Measurements from ENCODE around the gene MED25. TPM values are rescaled to one million over a fixed set of nuclear protein-coding genes. Genes with fewer than 3 reads are reported as not detected.

The MED25 gene
- total RNA-seq, 1 experiment from 2014 or later: 89.7 TPM

DNA sequence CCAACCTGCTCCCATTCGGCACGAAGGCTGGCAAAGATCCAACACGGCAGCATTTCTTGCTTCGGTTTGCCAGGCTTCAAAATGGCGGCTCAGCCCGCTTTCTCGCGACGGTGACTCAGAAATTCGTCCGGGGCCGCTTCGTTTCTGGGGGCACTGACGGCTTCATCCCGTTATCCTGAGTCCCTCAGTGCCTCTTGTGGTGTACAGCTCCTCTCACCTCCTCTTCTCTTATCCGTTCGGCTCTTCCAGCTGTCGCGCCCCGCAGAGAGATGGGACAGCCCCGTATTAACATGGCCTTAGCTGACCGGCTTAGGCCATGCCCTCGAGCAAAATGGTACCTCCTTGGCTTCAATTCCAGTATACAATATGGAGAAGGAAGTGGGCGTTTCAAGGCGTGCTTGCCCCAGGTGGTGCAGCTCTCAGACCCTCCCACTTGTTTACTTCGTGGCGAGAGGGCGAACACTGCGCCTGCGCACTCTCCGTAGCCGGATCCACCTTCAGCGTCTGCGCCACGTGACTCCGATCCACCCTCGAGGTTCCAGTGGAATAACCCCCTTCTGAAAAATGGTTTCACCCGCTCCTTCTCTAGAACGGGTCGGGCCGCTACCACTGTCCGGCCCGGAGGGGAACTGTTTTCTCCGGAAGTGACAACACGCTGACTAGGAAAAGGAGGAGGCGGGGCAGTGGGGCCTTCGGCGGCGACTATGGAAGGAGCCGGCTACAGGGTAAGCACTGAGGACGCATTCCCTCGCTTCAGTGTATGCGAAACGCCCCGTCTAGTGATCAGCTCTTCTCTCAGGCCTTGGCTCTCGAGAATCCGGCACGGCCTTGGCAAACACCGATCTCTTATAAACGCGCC lies 59.2 kb downstream of the MED25 start, which contains the start of the genes AKT1S1 and TBC1D17:
Gene AKT1S1 (minus strand): TSS at position 336 of the 859 bp plus-strand sequence. CDS start 4,060 bp downstream, outside the sequence.
Gene TBC1D17 (plus strand): TSS at position 683 of the 859 bp plus-strand sequence. CDS start 22 bp downstream, at position 705.
- H3K27ac Mint-ChIP-seq (ENCODE audit: unreplicated experiment): no peak within 1 kb of the TSS
- H3K36me3 Mint-ChIP-seq (ENCODE audit: insufficient read depth, unreplicated experiment): peaks cover 5% of the 10 kb centered on the region
- peak; percentile 99 for DNase-seq
- intact Hi-C loops (cut with micrococcal nuclease; ENCODE audit: unreplicated experiment): no loop called here
- TF ChIP-seq, protein P1, sequence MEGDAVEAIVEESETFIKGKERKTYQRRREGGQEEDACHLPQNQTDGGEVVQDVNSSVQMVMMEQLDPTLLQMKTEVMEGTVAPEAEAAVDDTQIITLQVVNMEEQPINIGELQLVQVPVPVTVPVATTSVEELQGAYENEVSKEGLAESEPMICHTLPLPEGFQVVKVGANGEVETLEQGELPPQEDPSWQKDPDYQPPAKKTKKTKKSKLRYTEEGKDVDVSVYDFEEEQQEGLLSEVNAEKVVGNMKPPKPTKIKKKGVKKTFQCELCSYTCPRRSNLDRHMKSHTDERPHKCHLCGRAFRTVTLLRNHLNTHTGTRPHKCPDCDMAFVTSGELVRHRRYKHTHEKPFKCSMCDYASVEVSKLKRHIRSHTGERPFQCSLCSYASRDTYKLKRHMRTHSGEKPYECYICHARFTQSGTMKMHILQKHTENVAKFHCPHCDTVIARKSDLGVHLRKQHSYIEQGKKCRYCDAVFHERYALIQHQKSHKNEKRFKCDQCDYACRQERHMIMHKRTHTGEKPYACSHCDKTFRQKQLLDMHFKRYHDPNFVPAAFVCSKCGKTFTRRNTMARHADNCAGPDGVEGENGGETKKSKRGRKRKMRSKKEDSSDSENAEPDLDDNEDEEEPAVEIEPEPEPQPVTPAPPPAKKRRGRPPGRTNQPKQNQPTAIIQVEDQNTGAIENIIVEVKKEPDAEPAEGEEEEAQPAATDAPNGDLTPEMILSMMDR (IDR thresholded peaks at IDR 0.05; ENCODE audit: unreplicated experiment): no peak
- CTCF ChIA-PET: interaction anchor here (1.3 kb wide), 1 partner anchor 21 kb away, joined by 3 read pairs; no protein-coding TSS in a partner anchor
- H3K27me3 Mint-ChIP-seq (ENCODE audit: unreplicated experiment): no peaks in the 10 kb centered on the region
- H3K4me1 Mint-ChIP-seq (ENCODE audit: low read depth, unreplicated experiment): peaks cover 17% of the 10 kb centered on the region
- no TSS peak for BruUV-seq (replicated peaks)
- no peak within 1 kb of the TSS for H3K4me3 Mint-ChIP-seq (ENCODE audit: low read depth, unreplicated experiment)
- H3K9me3 Mint-ChIP-seq (ENCODE audit: low read depth, unreplicated experiment): no peaks in the 10 kb centered on the region

DNA sequence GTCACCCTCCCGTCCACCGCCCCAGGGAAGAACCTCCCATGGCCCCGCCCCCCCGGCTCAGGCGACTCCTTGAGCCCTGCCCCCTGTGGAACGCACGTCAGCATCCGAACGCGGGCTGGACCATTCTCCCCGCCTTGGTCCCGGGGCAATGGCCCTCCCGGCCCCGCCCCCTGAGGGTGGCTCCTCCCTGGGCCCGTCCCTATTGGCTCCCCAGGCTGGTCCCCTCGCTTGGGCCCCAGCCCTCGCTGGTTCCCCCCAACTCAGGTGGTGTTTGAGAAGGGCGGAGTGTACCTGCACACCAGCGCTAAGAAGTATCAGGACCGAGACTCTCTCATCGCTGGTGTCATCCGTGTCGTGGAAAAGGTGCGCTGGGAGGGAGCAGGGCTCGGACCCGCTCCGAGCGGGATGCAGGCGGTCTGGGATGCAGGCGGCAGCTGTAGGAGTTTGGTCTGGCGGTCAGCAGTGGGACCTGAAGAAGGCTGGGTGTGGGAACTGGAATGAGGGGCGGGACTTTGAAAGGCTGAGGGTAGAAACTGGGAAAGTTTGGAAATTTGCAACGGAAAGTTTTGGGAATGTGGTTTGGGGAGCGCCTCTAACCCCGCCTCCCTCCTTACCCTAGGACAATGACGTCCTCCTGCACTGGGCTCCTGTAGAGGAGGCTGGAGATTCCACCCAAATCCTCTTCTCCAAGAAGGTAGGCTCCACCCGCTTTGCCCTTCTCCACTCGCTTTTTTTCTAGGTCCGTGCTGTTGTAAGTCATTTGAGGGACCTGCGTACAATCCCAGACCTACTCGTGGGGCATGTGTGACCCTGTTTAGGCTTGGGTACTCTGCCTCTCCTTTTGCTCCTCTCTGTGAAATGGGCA lies 60.0 kb downstream of the MED25 start:
- Mint-ChIP-seq H3K27me3 (ENCODE audit: unreplicated experiment) (no peaks in the 10 kb centered on the region), H3K27ac (ENCODE audit: unreplicated experiment) (no peak overlapping the region), H3K4me1 (ENCODE audit: low read depth, unreplicated experiment) (peaks cover 17% of the 10 kb centered on the region), H3K4me3 (ENCODE audit: low read depth, unreplicated experiment) (no peak overlapping the region), H3K36me3 (ENCODE audit: insufficient read depth, unreplicated experiment) (no peaks in the 10 kb centered on the region), H3K9me3 (ENCODE audit: low read depth, unreplicated experiment) (no peaks in the 10 kb centered on the region)
- TF ChIP-seq, protein P1 (IDR thresholded peaks at IDR 0.05; ENCODE audit: unreplicated experiment): no peak
- CTCF ChIA-PET: interaction anchor here (1.4 kb wide), 1 partner anchor 9 kb away, joined by 3 read pairs; no protein-coding TSS in a partner anchor
- intact Hi-C loops (cut with micrococcal nuclease; ENCODE audit: unreplicated experiment): no loop called here
- peak; percentile 100 for DNase-seq
- no TSS peak for BruUV-seq (replicated peaks)

GRCh38 chr19:49878744-49879070 lies 60.6 kb downstream of the MED25 start:
- Mint-ChIP-seq H3K27me3 (ENCODE audit: unreplicated experiment) (no peaks in the 10 kb centered on the region), H3K36me3 (ENCODE audit: insufficient read depth, unreplicated experiment) (no peaks in the 10 kb centered on the region), H3K4me3 (ENCODE audit: low read depth, unreplicated experiment) (no peak overlapping the region), H3K4me1 (ENCODE audit: low read depth, unreplicated experiment) (peaks cover 17% of the 10 kb centered on the region), H3K9me3 (ENCODE audit: low read depth, unreplicated experiment) (no peaks in the 10 kb centered on the region), H3K27ac (ENCODE audit: unreplicated experiment) (no peak overlapping the region)
- TF ChIP-seq, protein P1 (IDR thresholded peaks at IDR 0.05; ENCODE audit: unreplicated experiment): no peak
- BruUV-seq (replicated peaks): no TSS peak
- intact Hi-C loops (cut with micrococcal nuclease; ENCODE audit: unreplicated experiment): no loop called here
- CTCF ChIA-PET: interaction anchor here (1.4 kb wide), 1 partner anchor 9 kb away, joined by 3 read pairs; no protein-coding TSS in a partner anchor
- DNase-seq: no peak

GRCh38 chr19:49879243-49879963 lies 61.3 kb downstream of the MED25 start:
- DNase-seq: no peak
- no TSS peak for BruUV-seq (replicated peaks)
- Mint-ChIP-seq H3K27ac (ENCODE audit: unreplicated experiment) (no peak overlapping the region), H3K4me3 (ENCODE audit: low read depth, unreplicated experiment) (no peak overlapping the region), H3K27me3 (ENCODE audit: unreplicated experiment) (no peaks in the 10 kb centered on the region), H3K9me3 (ENCODE audit: low read depth, unreplicated experiment) (no peaks in the 10 kb centered on the region), H3K4me1 (ENCODE audit: low read depth, unreplicated experiment) (peaks cover 17% of the 10 kb centered on the region), H3K36me3 (ENCODE audit: insufficient read depth, unreplicated experiment) (no peaks in the 10 kb centered on the region)
- CTCF ChIA-PET: interaction anchor here (1.4 kb wide), 1 partner anchor 10 kb away, joined by 3 read pairs; no protein-coding TSS in a partner anchor
- intact Hi-C loops (cut with micrococcal nuclease; ENCODE audit: unreplicated experiment): no loop called here
- TF ChIP-seq, protein P1 (IDR thresholded peaks at IDR 0.05; ENCODE audit: unreplicated experiment): no peak

Measured in Calu3 (cell line).